Stimulated activated CD4-positive, alpha-beta T cell treated with anti-CD3 and anti-CD28 coated beads, Interleukin-4, amount 100 ng/mL, for 48 hours (primary cell): Measurements from ENCODE around the gene CDK5RAP3.
"Not testable (repeated sequence)": the region's sequence is repeated elsewhere in the genome, so short reads cannot be mapped to it uniquely, and the experiment has no call there.

Experiments used
- DNase-seq, 2 donors: peaks; one replicate each; pipeline ENCODE4 v3.0.0-alpha.2; 2020; ENCODE audit warnings: low read depth in 2 of 2

Gene CDK5RAP3

GRCh38 chr17:47970725-47971499 lies at the start of gene CDK5RAP3:
Gene CDK5RAP3 (plus strand): TSS chr17:47971113. CDS start chr17:47971147, 34 bp downstream.
- DNase-seq = peak; percentile 99 to 100

- DNase-seq = no peak
These were observed 45.9 kb upstream of the CDK5RAP3 start for GRCh38 chr17:47924785-47925677.

GRCh38 chr17:47925678-47925988 lies 45.3 kb upstream of the CDK5RAP3 start:
- DNase-seq = no peak

GRCh38 chr17:47927821-47928400 lies 43.0 kb upstream of the CDK5RAP3 start:
- DNase-seq = no peak

- no peak for DNase-seq
These were observed 42.5 kb upstream of the CDK5RAP3 start for GRCh38 chr17:47928415-47928814.

- DNase-seq = no peak
These were observed 41.5 kb upstream of the CDK5RAP3 start for GRCh38 chr17:47929218-47930000.

- DNase-seq = no peak
These were observed 39.1 kb upstream of the CDK5RAP3 start for GRCh38 chr17:47931848-47932247.

- no peak for DNase-seq
These were observed 36.1 kb upstream of the CDK5RAP3 start for GRCh38 chr17:47934856-47935255.

GRCh38 chr17:47935468-47935867 lies 35.4 kb upstream of the CDK5RAP3 start:
- DNase-seq = not testable (repeated sequence)

- DNase-seq = no peak
These were observed 35.0 kb upstream of the CDK5RAP3 start for GRCh38 chr17:47935961-47936360.

- DNase-seq = no peak
These were observed 33.0 kb upstream of the CDK5RAP3 start for GRCh38 chr17:47937941-47938340.

GRCh38 chr17:47941246-47942095 lies 29.4 kb upstream of the CDK5RAP3 start, which contains the start of gene PNPO:
Gene PNPO (plus strand): TSS chr17:47941571. CDS start chr17:47941676, 105 bp downstream.
- DNase-seq = peak; percentile 89 to 95

- DNase-seq = no peak
These were observed 28.8 kb upstream of the CDK5RAP3 start for GRCh38 chr17:47942096-47942510.

GRCh38 chr17:47942568-47942967 lies 28.3 kb upstream of the CDK5RAP3 start:
- no peak for DNase-seq

GRCh38 chr17:47945080-47945479 lies 25.8 kb upstream of the CDK5RAP3 start:
- no peak for DNase-seq

GRCh38 chr17:47945529-47946508 lies 25.1 kb upstream of the CDK5RAP3 start:
- DNase-seq = no peak

GRCh38 chr17:47946516-47946915 lies 24.4 kb upstream of the CDK5RAP3 start:
- no peak for DNase-seq

- peak; percentile 68 to 77 for DNase-seq
These were observed 23.9 kb upstream of the CDK5RAP3 start for GRCh38 chr17:47946929-47947397.

GRCh38 chr17:47948706-47949196 lies 22.2 kb upstream of the CDK5RAP3 start:
- DNase-seq = no peak
